Uterus (tissue), 4 donors: ENCODE measurements around the gene MUC7. TPM values are rescaled to one million over a fixed set of nuclear protein-coding genes. Genes with fewer than 3 reads are reported as not detected.
"Not testable (repeated sequence)": the region's sequence is repeated elsewhere in the genome, so short reads cannot be mapped to it uniquely, and the experiment has no call there.

Experiments
- DNase-seq, 2 donors: peaks; one replicate each; pipeline ENCODE4 v3.0.0-alpha.2; 2019 to 2020
- H3K27ac ChIP-seq, 2 donors: fragments of 200-600 bp; sonication (generic); 1 replicate in 1 of 2; 2 replicates in 1 of 2; pipeline ENCODE4 v1.5.1; 2016 to 2018
- H3K27me3 ChIP-seq, 2 donors: fragments of 200-600 bp; sonication (generic); one replicate each; pipeline ENCODE4 v1.5.1; 2018 to 2019; ENCODE audit warnings: control low read depth in 1 of 2
- H3K36me3 ChIP-seq, 2 donors: fragments of 200-600 bp; sonication (generic); one replicate each; pipeline ENCODE4 v1.5.1; 2019; ENCODE audit warnings: control low read depth in 1 of 2
- H3K4me1 ChIP-seq, 2 donors: fragments of 200-600 bp; sonication (generic); one replicate each; pipeline ENCODE4 v1.5.1; 2018 to 2019; ENCODE audit warnings: control low read depth in 1 of 2
- H3K4me3 ChIP-seq, 2 donors: fragments of 200-600 bp; sonication (generic); 1 replicate in 1 of 2; 2 replicates in 1 of 2; pipeline ENCODE4 v1.5.1; 2018 to 2019; ENCODE audit warnings: mild to moderate bottlenecking in 1 of 2
- H3K9me3 ChIP-seq, 2 donors: fragments of 200-600 bp; sonication (generic); one replicate each; pipeline ENCODE4 v1.5.1; 2019; ENCODE audit warnings: control low read depth in 1 of 2
- POLR2A ChIP-seq, 2 donors: fragments of 450-650 bp; IDR thresholded peaks; one replicate each; pipeline ENCODE4 v1.6.1; 2016; ENCODE audit warnings: antibody characterized with exemption in 2 of 2, mild to moderate bottlenecking in 1 of 2, moderate library complexity in 1 of 2
- intact Hi-C: fragments of 100-400 bp; cut with DNase I; formaldehyde crosslinking; loops from one replicate; pipeline ENCODE4 v1.15.1; 2023; ENCODE audit warnings: low total_unique reads
- total RNA-seq, 4 donors: library from RNA; depleted of rRNA in 3 of 4; stranded (reverse); fragments of >200 nt in 3 of 4; gene quantifications; one replicate each; pipeline versions ENCODE4 v1.1.0 to v1.2.4, GENCODE V29; 2014 to 2023
- TF ChIP-seq, protein P1 (sequence below), 4 experiments: fragments of 200-600 bp in 2 of 4; fragments of 450-650 bp in 2 of 4; sonication (generic) in 2 of 4; IDR thresholded peaks; one replicate each; pipeline ENCODE4 v1.5.1; 2016 to 2019; ENCODE audit warnings: antibody characterized with exemption in 4 of 4, mild to moderate bottlenecking in 2 of 4, moderate library complexity in 1 of 4
- donor health status: DM: yes; HTN: yes; CAD: no.

The MUC7 gene
- total RNA-seq, 4 donors from 2014 or later = not detected

DNA sequence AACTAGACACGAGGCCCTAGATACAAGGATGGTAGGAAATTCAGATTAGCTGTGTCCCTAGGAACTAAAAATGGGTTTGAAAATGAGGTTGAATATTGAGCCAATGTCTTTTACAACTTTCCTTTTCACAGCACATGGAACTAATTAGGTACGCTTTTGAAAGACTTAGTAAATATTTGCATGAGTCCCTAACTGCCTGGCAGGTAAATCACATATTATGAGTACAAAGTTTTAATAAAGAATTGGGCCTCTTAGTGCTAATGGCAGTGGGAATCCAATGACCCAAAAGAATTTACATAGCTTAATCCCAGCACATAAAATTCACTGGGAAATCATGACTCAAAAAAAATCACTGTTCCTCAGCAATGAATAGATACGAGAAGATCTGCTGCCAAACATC, 16.8 kb downstream of the MUC7 start:
- Histone ChIP-seq H3K27ac (no peak overlapping the region), H3K36me3 (no peaks in the 10 kb centered on the region), H3K9me3 (no peaks in the 10 kb centered on the region), H3K27me3 (no peaks in the 10 kb centered on the region), H3K4me3 (no peak overlapping the region), H3K4me1 (no peaks in the 10 kb centered on the region)
- no peak for DNase-seq
- no peak for TF ChIP-seq POLR2A (IDR thresholded peaks at IDR 0.05)
- TF ChIP-seq, protein P1, sequence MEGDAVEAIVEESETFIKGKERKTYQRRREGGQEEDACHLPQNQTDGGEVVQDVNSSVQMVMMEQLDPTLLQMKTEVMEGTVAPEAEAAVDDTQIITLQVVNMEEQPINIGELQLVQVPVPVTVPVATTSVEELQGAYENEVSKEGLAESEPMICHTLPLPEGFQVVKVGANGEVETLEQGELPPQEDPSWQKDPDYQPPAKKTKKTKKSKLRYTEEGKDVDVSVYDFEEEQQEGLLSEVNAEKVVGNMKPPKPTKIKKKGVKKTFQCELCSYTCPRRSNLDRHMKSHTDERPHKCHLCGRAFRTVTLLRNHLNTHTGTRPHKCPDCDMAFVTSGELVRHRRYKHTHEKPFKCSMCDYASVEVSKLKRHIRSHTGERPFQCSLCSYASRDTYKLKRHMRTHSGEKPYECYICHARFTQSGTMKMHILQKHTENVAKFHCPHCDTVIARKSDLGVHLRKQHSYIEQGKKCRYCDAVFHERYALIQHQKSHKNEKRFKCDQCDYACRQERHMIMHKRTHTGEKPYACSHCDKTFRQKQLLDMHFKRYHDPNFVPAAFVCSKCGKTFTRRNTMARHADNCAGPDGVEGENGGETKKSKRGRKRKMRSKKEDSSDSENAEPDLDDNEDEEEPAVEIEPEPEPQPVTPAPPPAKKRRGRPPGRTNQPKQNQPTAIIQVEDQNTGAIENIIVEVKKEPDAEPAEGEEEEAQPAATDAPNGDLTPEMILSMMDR (IDR thresholded peaks at IDR 0.05) = no peak
- intact Hi-C loops = no loop called here

DNA sequence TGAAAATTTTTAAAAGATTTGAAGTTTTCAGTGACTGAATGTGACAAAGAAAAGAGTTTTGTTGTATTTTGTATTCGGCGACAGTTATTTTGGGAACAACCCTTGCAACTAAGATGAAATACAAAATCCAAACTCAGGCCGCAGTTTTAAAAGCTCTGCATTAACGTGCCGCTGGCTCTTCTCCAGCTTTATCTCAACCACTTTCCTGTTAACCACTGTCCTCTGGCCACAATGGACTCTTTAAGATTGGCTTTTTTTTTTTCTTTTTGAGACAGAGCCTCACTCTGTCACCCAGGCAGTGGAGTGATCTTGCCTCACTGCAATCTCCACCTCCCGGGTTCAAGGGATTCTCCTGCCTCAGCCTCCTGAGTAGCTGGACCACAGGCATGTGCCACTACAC, 24.2 kb downstream of the MUC7 start:
- H3K9me3 ChIP-seq = no peaks in the 10 kb centered on the region
- H3K4me1 ChIP-seq = no peaks in the 10 kb centered on the region
- no peaks in the 10 kb centered on the region for H3K36me3 ChIP-seq
- no peak overlapping the region for H3K4me3 ChIP-seq
- DNase-seq = no peak
- H3K27me3 ChIP-seq = no peaks in the 10 kb centered on the region
- intact Hi-C loops = no loop called here
- H3K27ac ChIP-seq = no peak overlapping the region
- TF ChIP-seq, protein P1 (IDR thresholded peaks at IDR 0.05) = no peak
- no peak for TF ChIP-seq POLR2A (IDR thresholded peaks at IDR 0.05)

DNA sequence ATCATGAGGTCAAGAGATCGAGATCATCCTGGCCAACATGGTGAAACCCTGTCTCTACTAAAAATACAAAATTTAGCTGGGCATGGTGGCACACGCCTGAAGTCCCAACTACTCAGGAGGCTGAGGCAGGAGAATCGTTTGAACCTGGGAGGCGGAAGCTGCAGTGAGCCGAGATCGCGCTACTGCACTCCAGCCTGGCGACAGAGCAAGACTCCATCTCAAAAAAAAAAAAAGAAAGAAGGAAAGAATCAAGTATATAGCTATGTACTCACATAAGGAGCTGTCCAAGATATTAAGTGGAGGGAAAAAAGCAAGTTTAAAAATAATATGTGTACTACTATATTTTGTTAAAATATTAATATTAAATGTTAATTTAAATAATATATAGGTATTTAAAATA, 29.8 kb downstream of the MUC7 start:
- H3K4me3 ChIP-seq, H3K9me3 ChIP-seq, DNase-seq, H3K36me3 ChIP-seq, H3K4me1 ChIP-seq, H3K27me3 ChIP-seq, intact Hi-C loops, H3K27ac ChIP-seq: not testable (repeated sequence)

DNA sequence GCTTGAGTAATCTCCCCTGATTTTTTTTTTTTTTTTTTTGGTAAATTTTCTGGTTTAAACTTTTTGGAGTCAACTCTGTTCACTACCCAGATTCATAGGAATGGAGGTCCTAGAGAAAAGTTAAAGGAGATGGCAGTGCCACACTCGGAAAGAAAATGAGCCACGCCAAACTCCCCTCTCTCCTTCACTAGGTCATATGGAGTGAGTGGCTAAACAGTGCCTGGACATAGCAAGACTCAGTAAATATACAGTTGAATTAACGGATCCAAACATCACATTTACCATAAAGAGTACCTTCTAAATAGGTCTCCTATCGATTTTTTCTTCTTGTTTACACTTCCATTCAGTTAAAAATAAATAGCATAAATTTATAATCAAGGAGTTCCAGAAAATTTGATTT, 32.7 kb downstream of the MUC7 start:
- H3K4me3 ChIP-seq = no peak overlapping the region
- H3K27ac ChIP-seq = no peak overlapping the region
- no peaks in the 10 kb centered on the region for H3K4me1 ChIP-seq
- TF ChIP-seq POLR2A (IDR thresholded peaks at IDR 0.05) = no peak
- TF ChIP-seq, protein P1 (IDR thresholded peaks at IDR 0.05) = no peak
- no peaks in the 10 kb centered on the region for H3K27me3 ChIP-seq
- no peaks in the 10 kb centered on the region for H3K9me3 ChIP-seq
- intact Hi-C loops = no loop called here
- no peaks in the 10 kb centered on the region for H3K36me3 ChIP-seq
- no peak for DNase-seq

DNA sequence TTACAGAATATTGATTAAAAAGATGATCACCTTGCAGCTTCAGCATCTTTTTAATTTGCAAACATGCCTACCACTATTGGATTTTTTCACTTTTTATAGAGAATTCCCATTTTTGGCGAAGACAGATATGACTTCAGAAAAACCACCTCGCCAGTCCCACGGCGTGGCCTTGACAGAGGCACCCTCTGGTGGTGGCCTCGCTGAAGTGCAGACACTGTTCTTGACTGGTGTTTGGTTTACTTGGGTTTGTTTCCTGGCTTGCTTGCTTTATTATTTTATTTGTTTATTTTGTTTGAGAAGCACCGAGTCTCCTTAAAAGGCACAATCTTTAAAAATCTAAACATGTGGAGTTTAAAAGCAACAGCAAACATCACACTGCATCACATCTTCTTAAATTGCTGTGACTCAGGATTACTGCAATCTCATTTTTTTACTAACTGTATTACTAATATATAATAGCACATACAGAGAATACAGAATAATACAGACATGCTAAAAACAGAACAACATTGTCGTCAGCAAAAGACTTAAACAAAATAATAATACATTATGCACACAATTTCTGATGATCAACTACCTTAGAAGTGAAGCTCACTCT, 33.3 kb downstream of the MUC7 start:
- TF ChIP-seq, protein P1 (IDR thresholded peaks at IDR 0.05) = peak; percentile 46 to 58 (median 52)
- TF ChIP-seq POLR2A (IDR thresholded peaks at IDR 0.05) = no peak
- DNase-seq = no peak
- intact Hi-C loops = no loop called here

DNA sequence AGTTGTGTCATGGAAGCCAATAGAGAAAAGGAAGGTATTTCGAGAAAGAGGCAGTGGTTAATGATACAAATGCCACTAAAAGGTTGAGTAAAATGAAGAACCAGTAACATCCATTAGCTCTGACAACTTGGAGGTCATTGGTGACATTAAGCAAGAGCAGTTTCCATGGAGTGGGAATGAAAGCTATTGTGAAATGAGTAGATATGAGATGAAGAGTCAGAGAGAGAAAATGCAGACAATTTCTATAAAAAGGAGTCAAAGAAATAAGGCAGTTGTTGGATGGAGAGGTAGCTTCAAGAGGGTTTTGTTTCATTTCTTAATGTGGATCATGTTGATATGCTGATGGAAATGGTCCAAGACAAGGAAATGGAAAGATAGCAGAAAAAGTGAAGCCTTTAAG, 36.8 kb downstream of the MUC7 start:
- Histone ChIP-seq H3K27ac (no peak overlapping the region), H3K4me1 (no peaks in the 10 kb centered on the region), H3K36me3 (no peaks in the 10 kb centered on the region), H3K4me3 (no peak overlapping the region), H3K27me3 (no peaks in the 10 kb centered on the region), H3K9me3 (no peaks in the 10 kb centered on the region)
- DNase-seq = no peak
- intact Hi-C loops = no loop called here
- TF ChIP-seq, protein P1 (IDR thresholded peaks at IDR 0.05) = no peak
- TF ChIP-seq POLR2A (IDR thresholded peaks at IDR 0.05) = no peak

More for the DNA sequence above, 33.3 kb downstream of the MUC7 start:
- no peak overlapping the region for H3K4me3 ChIP-seq
- H3K27ac ChIP-seq = no peak overlapping the region
- no peaks in the 10 kb centered on the region for H3K36me3 ChIP-seq
- H3K9me3 ChIP-seq = no peaks in the 10 kb centered on the region
- no peaks in the 10 kb centered on the region for H3K27me3 ChIP-seq
- no peaks in the 10 kb centered on the region for H3K4me1 ChIP-seq
